ENCODE results near the gene CRABP2.

Gene CRABP2

DNA sequence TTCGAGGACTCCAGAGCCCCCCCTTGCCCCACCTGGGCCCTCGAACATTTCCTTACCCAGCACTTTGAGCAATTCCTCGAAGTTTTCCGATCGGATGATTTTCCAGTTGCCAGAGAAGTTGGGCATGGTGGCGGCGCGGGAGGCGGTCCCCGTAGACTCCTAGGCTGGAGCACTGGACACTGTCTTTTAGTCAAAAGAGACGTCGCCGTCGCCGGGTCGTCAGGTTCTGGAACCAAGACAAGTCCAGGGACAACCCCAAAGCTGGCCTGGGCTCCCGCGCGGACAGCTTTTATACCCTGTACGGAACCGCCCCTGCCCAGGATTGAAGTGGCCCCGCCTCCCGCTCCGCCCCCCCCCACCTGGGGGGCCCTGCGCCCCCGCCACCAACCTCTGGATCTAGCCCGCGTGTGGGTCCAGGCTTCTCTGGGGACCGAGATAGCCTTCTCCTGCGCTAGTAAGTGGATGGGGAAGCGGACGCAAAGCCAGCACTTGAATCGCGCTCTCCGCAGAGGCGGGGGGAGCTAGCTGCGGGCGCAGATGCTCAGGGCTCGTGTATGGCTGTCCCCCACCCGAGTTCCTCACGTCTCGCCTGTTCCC is at the start of gene CRABP2:
CRABP2 (minus strand) TSS at position 263 of the 597 bp plus-strand sequence; CDS start at position 126, 137 bp downstream.
- Histone ChIP-seq H3K4me1 (ENCODE audit: control insufficient read depth, insufficient read depth, low read length) (peaks cover 56% of the 10 kb centered on the region), H3K4me3 (ENCODE audit: low read length) (peak within 1 kb of the TSS; percentile 20), H3K27me3 (ENCODE audit: control insufficient read depth, insufficient read depth, low read length) (peaks cover 38% of the 10 kb centered on the region), H3K36me3 (ENCODE audit: control insufficient read depth, insufficient read depth, low read length) (no peaks in the 10 kb centered on the region), H3K9ac (ENCODE audit: low read length) (peak within 1 kb of the TSS; percentile 58), H3K9me3 (ENCODE audit: control insufficient read depth, low read length) (no peaks in the 10 kb centered on the region)

- peaks cover 11% of the 10 kb centered on the region for H3K4me1 ChIP-seq (ENCODE audit: control insufficient read depth, insufficient read depth, low read length)
- H3K27me3 ChIP-seq (ENCODE audit: control insufficient read depth, insufficient read depth, low read length): no peaks in the 10 kb centered on the region
- no peak overlapping the region for H3K9ac ChIP-seq (ENCODE audit: low read length)
Observed at GRCh38 chr1:156754219-156754618, 48.8 kb upstream of the CRABP2 start.

DNA sequence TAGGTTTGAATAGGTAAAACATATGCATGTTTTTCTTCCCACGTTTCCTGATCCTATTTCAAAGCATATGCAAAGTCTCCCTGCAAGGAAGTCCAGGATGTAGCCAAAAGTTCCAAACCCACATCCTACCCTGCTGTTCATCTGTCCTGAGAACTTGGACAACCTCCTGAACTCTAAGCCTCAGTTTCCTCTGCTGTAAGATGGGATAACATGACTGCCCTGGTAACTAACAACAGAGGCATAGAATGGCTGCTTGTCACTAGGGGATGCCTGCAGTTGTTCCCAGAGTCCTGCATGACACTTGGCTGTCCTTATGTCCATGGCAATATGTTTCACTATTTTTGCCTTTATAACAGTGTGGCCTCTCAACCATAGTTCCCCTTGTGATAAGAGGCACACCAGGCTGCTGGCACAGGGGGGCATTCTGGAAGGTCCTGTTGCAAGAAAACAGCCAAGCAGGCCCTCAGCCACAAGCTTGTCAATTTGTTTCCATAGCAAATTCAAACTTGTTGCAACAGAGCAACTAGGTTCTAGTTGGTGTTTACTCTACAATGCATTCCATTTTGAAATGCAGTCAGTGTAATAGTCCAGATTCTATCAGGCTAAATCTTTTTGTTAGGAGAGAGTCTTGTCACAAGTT is 47.6 kb upstream of the CRABP2 start:
- Histone ChIP-seq H3K36me3 (ENCODE audit: control insufficient read depth, insufficient read depth, low read length) (no peaks in the 10 kb centered on the region), H3K9me3 (ENCODE audit: control insufficient read depth, low read length) (no peaks in the 10 kb centered on the region), H3K4me3 (ENCODE audit: low read length) (no peak overlapping the region), H3K27me3 (ENCODE audit: control insufficient read depth, insufficient read depth, low read length) (no peaks in the 10 kb centered on the region), H3K9ac (ENCODE audit: low read length) (no peak overlapping the region), H3K4me1 (ENCODE audit: control insufficient read depth, insufficient read depth, low read length) (peaks cover 24% of the 10 kb centered on the region)

More at GRCh38 chr1:156754219-156754618, 48.8 kb upstream of the CRABP2 start:
- H3K9me3 ChIP-seq (ENCODE audit: control insufficient read depth, low read length): no peaks in the 10 kb centered on the region
- no peak overlapping the region for H3K4me3 ChIP-seq (ENCODE audit: low read length)
- no peaks in the 10 kb centered on the region for H3K36me3 ChIP-seq (ENCODE audit: control insufficient read depth, insufficient read depth, low read length)

GRCh38 chr1:156751757-156752481 is 46.5 kb upstream of the CRABP2 start:
- Histone ChIP-seq H3K4me3 (ENCODE audit: low read length) (peak overlapping the region; percentile 61), H3K36me3 (ENCODE audit: control insufficient read depth, insufficient read depth, low read length) (no peaks in the 10 kb centered on the region), H3K9ac (ENCODE audit: low read length) (peak overlapping the region; percentile 93), H3K9me3 (ENCODE audit: control insufficient read depth, low read length) (no peaks in the 10 kb centered on the region), H3K27me3 (ENCODE audit: control insufficient read depth, insufficient read depth, low read length) (no peaks in the 10 kb centered on the region), H3K4me1 (ENCODE audit: control insufficient read depth, insufficient read depth, low read length) (peaks cover 33% of the 10 kb centered on the region)

DNA sequence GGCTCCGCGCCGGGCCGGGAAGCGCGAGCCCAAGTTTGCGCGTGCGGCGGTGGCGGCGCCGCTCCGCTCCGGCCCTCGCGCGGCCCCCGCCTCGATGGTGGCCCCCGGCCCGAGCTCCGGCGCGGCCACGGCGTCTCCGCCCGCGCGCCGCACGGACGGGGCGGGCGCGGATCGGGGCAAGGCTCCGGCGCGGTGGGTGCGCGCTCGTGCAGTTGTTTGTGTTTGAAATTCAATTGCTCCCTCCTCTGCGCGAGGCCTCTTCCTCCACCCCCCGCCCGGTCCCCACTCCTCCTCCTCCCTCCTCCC is 46.0 kb upstream of the CRABP2 start, which contains the start of gene HDGF:
HDGF (minus strand) TSS at position 225 of the 306 bp plus-strand sequence. CDS start 246 bp downstream, outside the sequence.
- H3K4me1 ChIP-seq (ENCODE audit: control insufficient read depth, insufficient read depth, low read length): peaks cover 37% of the 10 kb centered on the region
- H3K9me3 ChIP-seq (ENCODE audit: control insufficient read depth, low read length): no peaks in the 10 kb centered on the region
- H3K9ac ChIP-seq (ENCODE audit: low read length): peak within 1 kb of the TSS; percentile 93
- no peaks in the 10 kb centered on the region for H3K27me3 ChIP-seq (ENCODE audit: control insufficient read depth, insufficient read depth, low read length)
- H3K4me3 ChIP-seq (ENCODE audit: low read length): peak within 1 kb of the TSS; percentile 61
- no peaks in the 10 kb centered on the region for H3K36me3 ChIP-seq (ENCODE audit: control insufficient read depth, insufficient read depth, low read length)

DNA sequence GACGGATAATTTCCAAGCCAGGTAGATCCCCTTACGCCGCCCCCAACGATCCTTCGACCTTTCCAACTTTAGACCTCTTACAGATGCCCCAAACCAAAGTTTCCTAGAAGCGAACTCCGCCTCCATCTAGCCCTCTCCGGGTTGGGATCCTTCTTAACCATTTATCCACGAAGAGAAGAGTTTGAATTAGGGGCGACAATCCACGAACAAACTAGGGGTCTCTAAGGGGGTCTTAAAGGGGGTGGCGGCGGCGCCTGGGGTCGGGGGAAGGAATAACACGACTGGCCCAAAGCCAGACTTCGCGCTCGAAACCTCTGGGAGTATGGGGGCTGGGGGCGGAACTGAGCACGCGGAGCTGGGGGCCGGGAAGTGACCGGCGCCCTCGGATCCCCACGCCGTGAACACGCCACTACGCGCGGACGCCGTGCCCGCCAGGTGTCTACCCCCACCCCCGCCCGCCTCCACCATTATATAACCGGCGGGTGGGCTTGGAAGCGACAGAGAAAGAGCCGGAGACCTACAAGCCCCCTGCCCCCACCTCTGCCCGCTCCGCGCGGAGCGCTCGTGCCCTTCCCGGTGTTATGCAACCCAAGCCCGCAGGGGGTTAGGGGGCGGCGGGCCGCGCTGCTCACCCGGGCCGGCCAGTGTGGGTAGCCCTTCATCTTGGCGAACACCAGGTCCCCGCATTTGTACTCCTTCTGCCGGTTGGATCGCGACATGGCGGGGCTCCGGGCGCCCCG is 45.5 kb upstream of the CRABP2 start:
- H3K4me3 ChIP-seq (ENCODE audit: low read length): peak overlapping the region; percentile 39
- no peaks in the 10 kb centered on the region for H3K27me3 ChIP-seq (ENCODE audit: control insufficient read depth, insufficient read depth, low read length)
- H3K36me3 ChIP-seq (ENCODE audit: control insufficient read depth, insufficient read depth, low read length): no peaks in the 10 kb centered on the region
- peak overlapping the region; percentile 92 for H3K9ac ChIP-seq (ENCODE audit: low read length)
- no peaks in the 10 kb centered on the region for H3K9me3 ChIP-seq (ENCODE audit: control insufficient read depth, low read length)
- peaks cover 42% of the 10 kb centered on the region for H3K4me1 ChIP-seq (ENCODE audit: control insufficient read depth, insufficient read depth, low read length)

DNA sequence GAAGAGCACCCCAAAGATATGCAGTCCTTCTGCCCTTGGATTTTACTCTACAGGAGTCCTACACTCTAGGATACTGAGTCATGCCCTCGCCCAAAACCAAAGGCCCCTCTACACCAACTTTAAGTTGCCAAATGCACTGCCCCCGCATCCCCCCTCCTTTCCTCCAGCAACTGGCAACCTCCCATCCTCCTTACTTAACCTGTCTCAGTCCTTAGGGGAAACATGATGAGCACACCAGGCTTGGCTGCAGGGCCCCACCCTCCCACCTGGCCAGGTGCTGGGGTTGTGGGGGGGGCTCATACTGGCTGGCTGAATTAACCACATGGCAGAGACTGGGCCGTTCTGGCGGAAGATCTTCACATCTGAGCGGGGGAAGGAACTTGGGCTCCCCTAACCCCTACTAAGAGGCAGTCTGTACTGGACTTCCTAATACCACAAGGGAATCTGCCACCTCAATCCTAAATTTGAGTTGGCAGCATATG is 44.8 kb upstream of the CRABP2 start:
- Histone ChIP-seq H3K4me1 (ENCODE audit: control insufficient read depth, insufficient read depth, low read length) (peaks cover 48% of the 10 kb centered on the region), H3K9ac (ENCODE audit: low read length) (peak overlapping the region; percentile 92), H3K27me3 (ENCODE audit: control insufficient read depth, insufficient read depth, low read length) (no peaks in the 10 kb centered on the region), H3K9me3 (ENCODE audit: control insufficient read depth, low read length) (no peaks in the 10 kb centered on the region), H3K4me3 (ENCODE audit: low read length) (peak overlapping the region; percentile 39), H3K36me3 (ENCODE audit: control insufficient read depth, insufficient read depth, low read length) (peaks cover under 1% of the 10 kb centered on the region)

DNA sequence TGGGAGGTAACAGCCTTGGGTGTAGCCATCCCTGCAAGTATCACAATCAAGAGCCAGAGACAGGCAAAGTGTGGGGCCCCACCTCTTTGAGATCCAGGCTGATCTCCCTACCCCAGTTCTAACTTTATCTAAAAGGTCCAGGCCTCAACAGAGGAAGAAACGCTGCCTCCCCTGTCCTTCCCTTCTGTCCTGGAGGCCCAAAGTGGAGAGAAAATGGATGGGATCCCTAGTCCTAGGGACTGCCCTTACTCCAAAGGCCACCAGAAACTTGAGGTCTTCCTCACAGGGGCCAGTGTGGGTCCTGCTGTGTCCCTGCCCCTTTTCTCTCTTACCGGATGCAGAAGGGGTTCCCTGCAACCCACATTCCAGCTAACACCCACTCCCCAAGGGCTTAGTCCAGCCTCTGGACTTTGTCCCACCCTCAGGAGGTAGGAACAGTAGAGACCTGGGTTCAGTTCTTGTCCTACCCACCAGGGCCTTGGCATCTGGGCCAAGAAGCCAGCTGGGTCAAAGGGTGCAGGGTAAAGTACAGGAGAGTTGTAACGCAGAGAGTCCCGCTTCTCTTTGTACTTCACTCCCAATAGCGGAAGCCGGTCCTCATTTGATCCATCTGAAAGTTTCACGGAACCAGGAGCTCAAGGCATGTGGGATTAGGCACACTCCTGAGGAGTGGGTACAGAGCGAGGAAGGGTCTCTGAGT is 44.2 kb upstream of the CRABP2 start:
- peaks cover 49% of the 10 kb centered on the region for H3K4me1 ChIP-seq (ENCODE audit: control insufficient read depth, insufficient read depth, low read length)
- peaks cover 7% of the 10 kb centered on the region for H3K36me3 ChIP-seq (ENCODE audit: control insufficient read depth, insufficient read depth, low read length)
- no peaks in the 10 kb centered on the region for H3K9me3 ChIP-seq (ENCODE audit: control insufficient read depth, low read length)
- H3K27me3 ChIP-seq (ENCODE audit: control insufficient read depth, insufficient read depth, low read length): no peaks in the 10 kb centered on the region
- peak overlapping the region; percentile 92 for H3K9ac ChIP-seq (ENCODE audit: low read length)
- peak overlapping the region; percentile 39 for H3K4me3 ChIP-seq (ENCODE audit: low read length)

DNA sequence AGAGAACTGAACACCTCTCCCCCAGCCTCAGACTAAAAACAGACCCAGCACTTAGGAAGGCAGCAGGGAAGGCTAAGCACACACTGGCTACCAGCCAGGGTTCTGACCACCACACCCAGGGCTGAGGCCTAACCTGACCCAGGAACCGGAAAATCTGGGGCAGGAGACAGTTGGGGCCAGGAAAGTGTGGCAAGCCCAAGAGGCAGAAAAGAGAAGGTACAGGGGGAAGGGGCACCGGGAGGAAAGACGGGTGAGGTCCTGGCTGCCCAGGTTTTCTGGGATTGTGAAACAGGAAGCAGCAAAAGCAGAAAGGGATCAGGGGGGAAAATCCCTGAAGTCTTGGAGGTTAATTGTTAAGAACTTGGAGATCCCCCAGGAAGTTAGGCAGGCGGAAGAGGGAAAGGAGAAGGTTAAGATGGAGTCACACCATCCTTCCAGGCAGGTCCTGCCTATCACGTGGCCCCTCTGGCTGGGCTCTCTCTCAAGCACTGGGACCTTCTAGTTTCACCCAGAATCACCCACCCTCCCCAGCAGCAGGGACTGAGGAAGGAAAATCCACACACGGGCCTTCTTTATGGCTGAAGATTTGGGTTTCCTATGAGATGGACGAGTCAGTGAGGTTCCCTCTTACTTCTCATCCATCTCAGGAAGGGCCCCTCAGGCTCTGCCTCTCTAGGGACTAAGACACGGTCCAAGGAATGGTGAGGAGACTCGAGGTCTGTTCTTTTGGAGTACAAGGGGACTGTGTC is 43.5 kb upstream of the CRABP2 start:
- Histone ChIP-seq H3K4me1 (ENCODE audit: control insufficient read depth, insufficient read depth, low read length) (peaks cover 49% of the 10 kb centered on the region), H3K4me3 (ENCODE audit: low read length) (peak overlapping the region; percentile 39)

GRCh38 chr1:156747742-156748669 is 42.6 kb upstream of the CRABP2 start:
- Histone ChIP-seq H3K9me3 (ENCODE audit: control insufficient read depth, low read length) (no peaks in the 10 kb centered on the region), H3K4me3 (ENCODE audit: low read length) (peak overlapping the region; percentile 39), H3K27me3 (ENCODE audit: control insufficient read depth, insufficient read depth, low read length) (no peaks in the 10 kb centered on the region), H3K9ac (ENCODE audit: low read length) (peak overlapping the region; percentile 92), H3K36me3 (ENCODE audit: control insufficient read depth, insufficient read depth, low read length) (peaks cover 7% of the 10 kb centered on the region), H3K4me1 (ENCODE audit: control insufficient read depth, insufficient read depth, low read length) (peaks cover 49% of the 10 kb centered on the region)

More for the DNA sequence above, 43.5 kb upstream of the CRABP2 start:
- Histone ChIP-seq H3K9ac (ENCODE audit: low read length) (peak overlapping the region; percentile 92), H3K9me3 (ENCODE audit: control insufficient read depth, low read length) (no peaks in the 10 kb centered on the region), H3K36me3 (ENCODE audit: control insufficient read depth, insufficient read depth, low read length) (peaks cover 7% of the 10 kb centered on the region), H3K27me3 (ENCODE audit: control insufficient read depth, insufficient read depth, low read length) (no peaks in the 10 kb centered on the region)
